ENCODE measurements around the gene SMG6.

The SMG6 gene

DNA sequence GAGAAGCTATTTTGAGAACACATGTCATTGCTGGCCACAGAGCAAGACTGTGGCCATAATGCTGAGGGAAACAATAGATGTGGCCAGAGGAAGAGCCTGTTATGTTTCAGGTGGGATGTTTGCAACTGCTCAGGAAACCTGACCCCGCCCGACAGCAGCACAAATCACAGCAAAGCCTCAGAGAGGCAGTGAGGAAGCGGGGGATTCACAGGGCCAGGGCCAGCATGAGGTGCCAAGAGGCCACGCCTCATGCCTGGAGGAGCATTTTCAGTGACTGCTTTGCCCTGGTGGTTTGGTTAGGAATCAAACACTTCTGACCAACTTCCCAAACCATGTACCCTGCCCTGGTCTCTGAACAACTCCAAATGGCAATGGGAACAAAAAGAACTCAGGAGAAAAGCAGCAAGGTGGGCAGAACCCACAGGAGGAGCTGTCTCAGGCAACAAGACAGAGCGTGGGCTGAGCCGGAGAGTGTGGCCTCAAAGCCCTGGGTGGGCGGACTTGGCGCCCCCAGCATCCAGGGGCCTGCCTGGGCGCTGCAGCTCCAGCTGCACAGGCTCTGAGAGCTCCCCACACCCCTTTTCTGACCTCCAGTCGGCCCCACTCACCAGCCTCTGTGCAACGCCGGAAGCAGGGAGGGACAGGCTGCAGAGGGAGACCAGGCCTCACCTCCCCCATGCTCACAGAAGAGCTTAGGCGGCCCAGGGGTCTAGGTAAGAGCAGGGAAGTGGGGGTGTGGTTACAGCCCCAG is 228.1 kb downstream of the SMG6 start:
- Histone ChIP-seq H3K79me2 (ENCODE audit: insufficient read depth, low read length) (no peaks in the 10 kb centered on the region), H2AFZ (ENCODE audit: low read length) (no peak overlapping the region), H3K27me3 (ENCODE audit: insufficient read depth, low read length) (no peaks in the 10 kb centered on the region), H3K4me3 (ENCODE audit: low read depth, low read length, poor library complexity, severe bottlenecking) (no peak overlapping the region), H3K9me2 (ENCODE audit: low read depth, low read length) (no peaks in the 10 kb centered on the region), H3K9me3 (ENCODE audit: low read length) (no peaks in the 10 kb centered on the region), H3K27ac (ENCODE audit: low read depth, low read length, poor library complexity, severe bottlenecking) (no peak overlapping the region), H3K4me1 (ENCODE audit: insufficient read depth, low read length, severe bottlenecking) (peaks cover 10% of the 10 kb centered on the region), H4K20me1 (ENCODE audit: insufficient read depth, low read length) (no peaks in the 10 kb centered on the region), H3K9ac (ENCODE audit: low read length) (no peak overlapping the region), H3K36me3 (ENCODE audit: insufficient read depth, low read length) (peaks cover 14% of the 10 kb centered on the region; the same call in 1 of the 2 replicates), H3F3A (ENCODE audit: insufficient read depth, low read length) (no peaks in the 10 kb centered on the region), H3K4me2 (ENCODE audit: low read length) (no peak overlapping the region)
- TF ChIP-seq CTCF (IDR thresholded peaks at IDR 0.05; ENCODE audit: low read length) (no peak), EZH2 (IDR thresholded peaks at IDR 0.05; ENCODE audit: borderline replicate concordance, low read length) (no peak)

- no peaks in the 10 kb centered on the region for H4K20me1 ChIP-seq (ENCODE audit: insufficient read depth, low read length)
- no peak overlapping the region for H3K9ac ChIP-seq (ENCODE audit: low read length)
- H3K9me3 ChIP-seq (ENCODE audit: low read length) = no peaks in the 10 kb centered on the region
- H3K9me2 ChIP-seq (ENCODE audit: low read depth, low read length) = no peaks in the 10 kb centered on the region
- no peaks in the 10 kb centered on the region for H3K79me2 ChIP-seq (ENCODE audit: insufficient read depth, low read length)
- peaks cover 14% of the 10 kb centered on the region; the same call in 1 of the 2 replicates for H3K36me3 ChIP-seq (ENCODE audit: insufficient read depth, low read length)
- H3K27me3 ChIP-seq (ENCODE audit: insufficient read depth, low read length) = no peaks in the 10 kb centered on the region
- no peak overlapping the region for H3K4me3 ChIP-seq (ENCODE audit: low read depth, low read length, poor library complexity, severe bottlenecking)
- H3K27ac ChIP-seq (ENCODE audit: low read depth, low read length, poor library complexity, severe bottlenecking) = no peak overlapping the region
- no peak overlapping the region for H3K4me2 ChIP-seq (ENCODE audit: low read length)
- no peak overlapping the region for H2AFZ ChIP-seq (ENCODE audit: low read length)
- peaks cover 11% of the 10 kb centered on the region for H3K4me1 ChIP-seq (ENCODE audit: insufficient read depth, low read length, severe bottlenecking)
- TF ChIP-seq EZH2 (IDR thresholded peaks at IDR 0.05; ENCODE audit: borderline replicate concordance, low read length) (no peak), CTCF (IDR thresholded peaks at IDR 0.05; ENCODE audit: low read length) (no peak)
- H3F3A ChIP-seq (ENCODE audit: insufficient read depth, low read length) = no peaks in the 10 kb centered on the region
These were observed 228.7 kb downstream of the SMG6 start for GRCh38 chr17:2074919-2075318.

- no peak overlapping the region for H2AFZ ChIP-seq (ENCODE audit: low read length)
- H3F3A ChIP-seq (ENCODE audit: insufficient read depth, low read length) = no peaks in the 10 kb centered on the region
- H3K9ac ChIP-seq (ENCODE audit: low read length) = no peak overlapping the region; the same call in 1 of the 2 replicates
- H3K4me1 ChIP-seq (ENCODE audit: insufficient read depth, low read length, severe bottlenecking) = peaks cover 19% of the 10 kb centered on the region
- H3K9me3 ChIP-seq (ENCODE audit: low read length) = no peaks in the 10 kb centered on the region
- no peaks in the 10 kb centered on the region for H3K27me3 ChIP-seq (ENCODE audit: insufficient read depth, low read length)
- no peak overlapping the region for H3K4me3 ChIP-seq (ENCODE audit: low read depth, low read length, poor library complexity, severe bottlenecking)
- no peak overlapping the region for H3K4me2 ChIP-seq (ENCODE audit: low read length)
- no peak overlapping the region for H3K27ac ChIP-seq (ENCODE audit: low read depth, low read length, poor library complexity, severe bottlenecking)
- H3K9me2 ChIP-seq (ENCODE audit: low read depth, low read length) = no peaks in the 10 kb centered on the region
- H3K79me2 ChIP-seq (ENCODE audit: insufficient read depth, low read length) = no peaks in the 10 kb centered on the region
- no peak for TF ChIP-seq CTCF (IDR thresholded peaks at IDR 0.05; ENCODE audit: low read length)
- no peak for TF ChIP-seq EZH2 (IDR thresholded peaks at IDR 0.05; ENCODE audit: borderline replicate concordance, low read length)
- H4K20me1 ChIP-seq (ENCODE audit: insufficient read depth, low read length) = no peaks in the 10 kb centered on the region
- peaks cover 6% of the 10 kb centered on the region; the same call in 1 of the 2 replicates for H3K36me3 ChIP-seq (ENCODE audit: insufficient read depth, low read length)
These were observed 231.9 kb downstream of the SMG6 start for GRCh38 chr17:2071455-2072281.

Measured in OCI-LY1 (cell line).